HPDE6-E6E7 (cell line): ENCODE measurements around the gene KRTCAP2.

Experiments
- DNase-seq: peaks from one replicate; pipeline ENCODE4 v3.0.0; 2011; ENCODE audit warnings: missing footprints; ENCODE audit errors: extremely low spot score

The KRTCAP2 gene

GRCh38 chr1:155134322-155134721 lies 38.8 kb downstream of the KRTCAP2 start:
- DNase-seq = no peak

- DNase-seq = no peak
These were observed 39.3 kb downstream of the KRTCAP2 start for GRCh38 chr1:155133799-155134281.

- no peak for DNase-seq
These were observed 41.2 kb downstream of the KRTCAP2 start for GRCh38 chr1:155131856-155132255.

- no peak for DNase-seq
These were observed 41.8 kb downstream of the KRTCAP2 start for GRCh38 chr1:155131285-155131684.

GRCh38 chr1:155130272-155131006 lies 42.7 kb downstream of the KRTCAP2 start:
- no peak for DNase-seq

- no peak for DNase-seq
These were observed 44.2 kb downstream of the KRTCAP2 start for GRCh38 chr1:155128755-155129473.

- DNase-seq = no peak
These were observed 44.9 kb downstream of the KRTCAP2 start for GRCh38 chr1:155127967-155128754.

- DNase-seq = no peak
These were observed 45.8 kb downstream of the KRTCAP2 start, which contains the start of gene EFNA1 for GRCh38 chr1:155127105-155127966. Gene EFNA1, plus strand, starts transcription at chr1:155127876. Its CDS starts 102 bp downstream, at chr1:155127978.

- DNase-seq = no peak
These were observed 46.5 kb downstream of the KRTCAP2 start for GRCh38 chr1:155126556-155127104.

GRCh38 chr1:155125946-155126555 lies 47.1 kb downstream of the KRTCAP2 start:
- DNase-seq = no peak

GRCh38 chr1:155125511-155125945 lies 47.6 kb downstream of the KRTCAP2 start:
- DNase-seq = no peak

GRCh38 chr1:155124503-155125463 lies 48.3 kb downstream of the KRTCAP2 start:
- no peak for DNase-seq

GRCh38 chr1:155123801-155124200 lies 49.3 kb downstream of the KRTCAP2 start:
- DNase-seq = no peak

- no peak for DNase-seq
These were observed 50.8 kb downstream of the KRTCAP2 start for GRCh38 chr1:155122308-155122707.

- no peak for DNase-seq
These were observed 51.9 kb downstream of the KRTCAP2 start for GRCh38 chr1:155121249-155121648.

GRCh38 chr1:155120253-155120652 lies 52.9 kb downstream of the KRTCAP2 start:
- DNase-seq = no peak
